ENCODE measurements around the gene EMC7. TPM values are rescaled to one million over a fixed set of nuclear protein-coding genes. Genes with fewer than 3 reads are reported as not detected.

Gene EMC7
- total RNA-seq, 1 experiment from 2014 or later, result 32.1 TPM

DNA sequence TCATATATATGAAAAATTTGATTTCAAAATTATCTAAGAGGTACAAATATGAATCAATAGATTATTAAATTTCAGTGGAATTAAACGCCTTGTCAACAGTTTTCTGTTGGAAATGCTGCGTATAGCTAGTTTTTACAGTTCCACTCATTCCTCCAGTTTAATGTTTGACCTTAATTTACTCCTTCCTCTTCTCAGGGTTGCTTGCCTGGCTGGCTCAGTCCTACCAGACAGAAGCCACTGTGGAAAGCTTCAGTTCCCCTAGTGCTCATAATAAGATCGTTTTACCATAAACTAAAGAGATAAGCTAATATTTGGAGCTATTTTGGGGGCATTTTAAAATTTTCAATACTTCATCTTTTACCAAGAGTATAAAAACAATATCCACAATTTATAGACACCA lies 22.8 kb downstream of the EMC7 start:
- H3K4me3 Mint-ChIP-seq, result no peak overlapping the region
- no peak for TF ChIP-seq TP53 (CRISPR knock-in tag; IDR thresholded peaks at IDR 0.05)
- TF ChIP-seq RELA (CRISPR knock-in tag; IDR thresholded peaks at IDR 0.05; ENCODE audit: borderline replicate concordance), result no peak
- TF ChIP-seq ZNF396 (CRISPR knock-in tag; IDR thresholded peaks at IDR 0.05; ENCODE audit: borderline replicate concordance), result no peak
- TF ChIP-seq, protein P1, sequence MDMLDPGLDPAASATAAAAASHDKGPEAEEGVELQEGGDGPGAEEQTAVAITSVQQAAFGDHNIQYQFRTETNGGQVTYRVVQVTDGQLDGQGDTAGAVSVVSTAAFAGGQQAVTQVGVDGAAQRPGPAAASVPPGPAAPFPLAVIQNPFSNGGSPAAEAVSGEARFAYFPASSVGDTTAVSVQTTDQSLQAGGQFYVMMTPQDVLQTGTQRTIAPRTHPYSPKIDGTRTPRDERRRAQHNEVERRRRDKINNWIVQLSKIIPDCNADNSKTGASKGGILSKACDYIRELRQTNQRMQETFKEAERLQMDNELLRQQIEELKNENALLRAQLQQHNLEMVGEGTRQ (CRISPR knock-in tag; IDR thresholded peaks at IDR 0.05), result no peak
- no peak for TF ChIP-seq ZNF232 (CRISPR knock-in tag; IDR thresholded peaks at IDR 0.05)
- TF ChIP-seq, protein P2, sequence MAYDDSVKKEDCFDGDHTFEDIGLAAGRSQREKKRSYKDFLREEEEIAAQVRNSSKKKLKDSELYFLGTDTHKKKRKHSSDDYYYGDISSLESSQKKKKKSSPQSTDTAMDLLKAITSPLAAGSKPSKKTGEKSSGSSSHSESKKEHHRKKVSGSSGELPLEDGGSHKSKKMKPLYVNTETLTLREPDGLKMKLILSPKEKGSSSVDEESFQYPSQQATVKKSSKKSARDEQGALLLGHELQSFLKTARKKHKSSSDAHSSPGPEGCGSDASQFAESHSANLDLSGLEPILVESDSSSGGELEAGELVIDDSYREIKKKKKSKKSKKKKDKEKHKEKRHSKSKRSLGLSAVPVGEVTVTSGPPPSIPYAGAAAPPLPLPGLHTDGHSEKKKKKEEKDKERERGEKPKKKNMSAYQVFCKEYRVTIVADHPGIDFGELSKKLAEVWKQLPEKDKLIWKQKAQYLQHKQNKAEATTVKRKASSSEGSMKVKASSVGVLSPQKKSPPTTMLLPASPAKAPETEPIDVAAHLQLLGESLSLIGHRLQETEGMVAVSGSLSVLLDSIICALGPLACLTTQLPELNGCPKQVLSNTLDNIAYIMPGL (CRISPR knock-in tag; IDR thresholded peaks at IDR 0.05), result no peak
- no peak for TF ChIP-seq MAX (CRISPR knock-in tag; IDR thresholded peaks at IDR 0.05)
- TF ChIP-seq, protein P3, sequence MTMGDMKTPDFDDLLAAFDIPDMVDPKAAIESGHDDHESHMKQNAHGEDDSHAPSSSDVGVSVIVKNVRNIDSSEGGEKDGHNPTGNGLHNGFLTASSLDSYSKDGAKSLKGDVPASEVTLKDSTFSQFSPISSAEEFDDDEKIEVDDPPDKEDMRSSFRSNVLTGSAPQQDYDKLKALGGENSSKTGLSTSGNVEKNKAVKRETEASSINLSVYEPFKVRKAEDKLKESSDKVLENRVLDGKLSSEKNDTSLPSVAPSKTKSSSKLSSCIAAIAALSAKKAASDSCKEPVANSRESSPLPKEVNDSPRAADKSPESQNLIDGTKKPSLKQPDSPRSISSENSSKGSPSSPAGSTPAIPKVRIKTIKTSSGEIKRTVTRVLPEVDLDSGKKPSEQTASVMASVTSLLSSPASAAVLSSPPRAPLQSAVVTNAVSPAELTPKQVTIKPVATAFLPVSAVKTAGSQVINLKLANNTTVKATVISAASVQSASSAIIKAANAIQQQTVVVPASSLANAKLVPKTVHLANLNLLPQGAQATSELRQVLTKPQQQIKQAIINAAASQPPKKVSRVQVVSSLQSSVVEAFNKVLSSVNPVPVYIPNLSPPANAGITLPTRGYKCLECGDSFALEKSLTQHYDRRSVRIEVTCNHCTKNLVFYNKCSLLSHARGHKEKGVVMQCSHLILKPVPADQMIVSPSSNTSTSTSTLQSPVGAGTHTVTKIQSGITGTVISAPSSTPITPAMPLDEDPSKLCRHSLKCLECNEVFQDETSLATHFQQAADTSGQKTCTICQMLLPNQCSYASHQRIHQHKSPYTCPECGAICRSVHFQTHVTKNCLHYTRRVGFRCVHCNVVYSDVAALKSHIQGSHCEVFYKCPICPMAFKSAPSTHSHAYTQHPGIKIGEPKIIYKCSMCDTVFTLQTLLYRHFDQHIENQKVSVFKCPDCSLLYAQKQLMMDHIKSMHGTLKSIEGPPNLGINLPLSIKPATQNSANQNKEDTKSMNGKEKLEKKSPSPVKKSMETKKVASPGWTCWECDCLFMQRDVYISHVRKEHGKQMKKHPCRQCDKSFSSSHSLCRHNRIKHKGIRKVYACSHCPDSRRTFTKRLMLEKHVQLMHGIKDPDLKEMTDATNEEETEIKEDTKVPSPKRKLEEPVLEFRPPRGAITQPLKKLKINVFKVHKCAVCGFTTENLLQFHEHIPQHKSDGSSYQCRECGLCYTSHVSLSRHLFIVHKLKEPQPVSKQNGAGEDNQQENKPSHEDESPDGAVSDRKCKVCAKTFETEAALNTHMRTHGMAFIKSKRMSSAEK (CRISPR knock-in tag; IDR thresholded peaks at IDR 0.05; ENCODE audit: borderline replicate concordance), result no peak
- TF ChIP-seq, protein P4, sequence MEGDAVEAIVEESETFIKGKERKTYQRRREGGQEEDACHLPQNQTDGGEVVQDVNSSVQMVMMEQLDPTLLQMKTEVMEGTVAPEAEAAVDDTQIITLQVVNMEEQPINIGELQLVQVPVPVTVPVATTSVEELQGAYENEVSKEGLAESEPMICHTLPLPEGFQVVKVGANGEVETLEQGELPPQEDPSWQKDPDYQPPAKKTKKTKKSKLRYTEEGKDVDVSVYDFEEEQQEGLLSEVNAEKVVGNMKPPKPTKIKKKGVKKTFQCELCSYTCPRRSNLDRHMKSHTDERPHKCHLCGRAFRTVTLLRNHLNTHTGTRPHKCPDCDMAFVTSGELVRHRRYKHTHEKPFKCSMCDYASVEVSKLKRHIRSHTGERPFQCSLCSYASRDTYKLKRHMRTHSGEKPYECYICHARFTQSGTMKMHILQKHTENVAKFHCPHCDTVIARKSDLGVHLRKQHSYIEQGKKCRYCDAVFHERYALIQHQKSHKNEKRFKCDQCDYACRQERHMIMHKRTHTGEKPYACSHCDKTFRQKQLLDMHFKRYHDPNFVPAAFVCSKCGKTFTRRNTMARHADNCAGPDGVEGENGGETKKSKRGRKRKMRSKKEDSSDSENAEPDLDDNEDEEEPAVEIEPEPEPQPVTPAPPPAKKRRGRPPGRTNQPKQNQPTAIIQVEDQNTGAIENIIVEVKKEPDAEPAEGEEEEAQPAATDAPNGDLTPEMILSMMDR (IDR thresholded peaks at IDR 0.05), result no peak
- no peak for TF ChIP-seq E2F1 (CRISPR knock-in tag; IDR thresholded peaks at IDR 0.05)
- H3K9me3 Mint-ChIP-seq, result no peaks in the 10 kb centered on the region
- no peaks in the 10 kb centered on the region for H3K4me1 Mint-ChIP-seq
- 0 out of 2 replicates have a peak, but pooled peaks cover 3% of the 10 kb centered on the region for H3K36me3 Mint-ChIP-seq
- no peak for DNase-seq (ENCODE audit: low spot score)
- no peak overlapping the region for H3K27ac Mint-ChIP-seq
- ATAC-seq, result no peak
- ChIA-PET CTCF (interaction anchor here (2.0 kb wide), 1 partner anchor 31 kb away, joined by 8 read pairs; no protein-coding TSS in a partner anchor), POLR2A (no interaction called here)
- H3K27me3 Mint-ChIP-seq (ENCODE audit: low read depth), result no peaks in the 10 kb centered on the region

DNA sequence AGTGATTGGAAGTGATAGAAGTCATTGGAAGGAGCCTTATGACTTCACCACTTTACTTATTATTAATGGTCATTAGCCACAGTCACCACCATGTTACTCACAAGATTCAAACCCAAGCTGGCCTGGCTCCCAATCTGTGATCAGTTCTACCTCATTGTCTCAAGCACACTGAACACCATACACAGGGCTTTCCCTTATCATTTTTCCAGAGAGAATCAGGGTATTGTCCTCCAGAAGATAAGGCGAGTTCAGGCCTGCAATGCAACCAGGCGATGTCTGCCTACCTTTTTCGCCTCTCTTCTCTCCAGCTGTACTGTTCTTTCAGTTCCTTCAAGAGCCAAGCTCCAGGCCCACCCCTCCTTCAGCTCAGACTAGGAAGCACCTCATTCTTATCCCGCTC lies 24.9 kb downstream of the EMC7 start:
- Mint-ChIP-seq H3K36me3 (no peaks in the 10 kb centered on the region), H3K4me3 (no peak overlapping the region), H3K4me1 (no peaks in the 10 kb centered on the region), H3K27ac (no peak overlapping the region), H3K9me3 (no peaks in the 10 kb centered on the region), H3K27me3 (ENCODE audit: low read depth) (no peaks in the 10 kb centered on the region)
- no peak for ATAC-seq
- CTCF ChIA-PET, result interaction anchor here (1.5 kb wide), 1 partner anchor 33 kb away, joined by 3 read pairs; no protein-coding TSS in a partner anchor
- POLR2A ChIA-PET, result interaction anchor here (0.6 kb wide), 1 partner anchor 237 kb away, joined by 3 read pairs; no protein-coding TSS in a partner anchor
- DNase-seq (ENCODE audit: low spot score), result no peak
- no peak for TF ChIP-seq FOXP1 (CRISPR knock-in tag; IDR thresholded peaks at IDR 0.05; ENCODE audit: borderline replicate concordance)
- no peak for TF ChIP-seq OVOL2 (CRISPR knock-in tag; IDR thresholded peaks at IDR 0.05; ENCODE audit: borderline replicate concordance)
- TF ChIP-seq, protein P1 (CRISPR knock-in tag; IDR thresholded peaks at IDR 0.05), result no peak
- no peak for TF ChIP-seq ZNF317 (CRISPR knock-in tag; IDR thresholded peaks at IDR 0.05; ENCODE audit: borderline replicate concordance, low read depth)
- TF ChIP-seq, protein P5, sequence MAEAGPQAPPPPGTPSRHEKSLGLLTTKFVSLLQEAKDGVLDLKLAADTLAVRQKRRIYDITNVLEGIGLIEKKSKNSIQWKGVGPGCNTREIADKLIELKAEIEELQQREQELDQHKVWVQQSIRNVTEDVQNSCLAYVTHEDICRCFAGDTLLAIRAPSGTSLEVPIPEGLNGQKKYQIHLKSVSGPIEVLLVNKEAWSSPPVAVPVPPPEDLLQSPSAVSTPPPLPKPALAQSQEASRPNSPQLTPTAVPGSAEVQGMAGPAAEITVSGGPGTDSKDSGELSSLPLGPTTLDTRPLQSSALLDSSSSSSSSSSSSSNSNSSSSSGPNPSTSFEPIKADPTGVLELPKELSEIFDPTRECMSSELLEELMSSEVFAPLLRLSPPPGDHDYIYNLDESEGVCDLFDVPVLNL (CRISPR knock-in tag; IDR thresholded peaks at IDR 0.05; ENCODE audit: borderline replicate concordance, low read depth), result no peak
- TF ChIP-seq TEAD4 (CRISPR knock-in tag; IDR thresholded peaks at IDR 0.05), result no peak
- no peak for TF ChIP-seq CBFB (CRISPR knock-in tag; IDR thresholded peaks at IDR 0.05; ENCODE audit: low read depth)
- no peak for TF ChIP-seq ZNF263 (CRISPR knock-in tag; IDR thresholded peaks at IDR 0.05; ENCODE audit: low read depth)
- no peak for TF ChIP-seq ZNF425 (CRISPR knock-in tag; conservative IDR thresholded peaks at IDR 0.05)

Measured in WTC11 (cell line).